OCI-LY1 (cell line): ENCODE measurements around the gene GPSM1.

Experiments used
- H2AFZ ChIP-seq: fragments of 200-600 bp; sonication (generic), shearing (Covaris generic); 2 replicates; pipeline ENCODE4 v1.6.0; 2014; ENCODE audit warnings: antibody characterized with exemption, mild to moderate bottlenecking, low read length
- H3F3A ChIP-seq: fragments of 200-600 bp; sonication (generic), shearing (Covaris generic); 2 replicates; pipeline ENCODE4 v1.6.0; 2014; ENCODE audit warnings: mild to moderate bottlenecking, antibody characterized with exemption, low read length, moderate library complexity; ENCODE audit not compliant: insufficient read depth
- H3K27ac ChIP-seq: fragments of 200-600 bp; sonication (generic); 2 replicates; pipeline ENCODE4 v1.5.1; 2014; ENCODE audit warnings: low read length, mixed run types, mild to moderate bottlenecking, low read depth; ENCODE audit not compliant: poor library complexity, severe bottlenecking
- H3K27me3 ChIP-seq: fragments of 200-600 bp; sonication (generic); 2 replicates; pipeline ENCODE4 v1.6.0; 2014; ENCODE audit warnings: antibody characterized with exemption, mild to moderate bottlenecking, low read length, moderate library complexity; ENCODE audit not compliant: insufficient read depth
- H3K36me3 ChIP-seq: fragments of 200-600 bp; sonication (generic); 2 replicates; pipeline ENCODE4 v1.6.1; 2014; ENCODE audit warnings: mild to moderate bottlenecking, antibody characterized with exemption, low read length, moderate library complexity, mixed read lengths; ENCODE audit not compliant: insufficient read depth
- H3K4me1 ChIP-seq: fragments of 200-600 bp; sonication (generic); 2 replicates; pipeline ENCODE4 v1.5.1; 2014; ENCODE audit warnings: mild to moderate bottlenecking, low read length, moderate library complexity; ENCODE audit not compliant: insufficient read depth, severe bottlenecking
- H3K4me2 ChIP-seq: fragments of 200-600 bp; sonication (generic), shearing (Covaris generic); 2 replicates; pipeline ENCODE4 v1.6.1; 2014; ENCODE audit warnings: low read length
- H3K4me3 ChIP-seq: fragments of 200-600 bp; sonication (generic); 2 replicates; pipeline ENCODE4 v1.5.1; 2014; ENCODE audit warnings: low read length, low read depth, mild to moderate bottlenecking, mixed read lengths; ENCODE audit not compliant: poor library complexity, severe bottlenecking
- H3K79me2 ChIP-seq: fragments of 200-600 bp; shearing (Covaris generic); 2 replicates; pipeline ENCODE4 v1.6.1; 2016; ENCODE audit warnings: mixed run types, low read length, mixed read lengths; ENCODE audit not compliant: insufficient read depth
- H3K9ac ChIP-seq: fragments of 200-600 bp; sonication (generic), shearing (Covaris generic); 2 replicates; pipeline ENCODE4 v1.6.1; 2014; ENCODE audit warnings: mild to moderate bottlenecking, low read length, mixed read lengths
- H3K9me2 ChIP-seq: fragments of 200-600 bp; sonication (generic), shearing (Covaris generic); 2 replicates; pipeline ENCODE4 v1.6.1; 2014; ENCODE audit warnings: low read depth, mild to moderate bottlenecking, low read length, mixed read lengths
- H3K9me3 ChIP-seq: fragments of 200-600 bp; shearing (Covaris generic); 2 replicates; pipeline ENCODE4 v1.6.1; 2014; ENCODE audit warnings: low read length, mixed read lengths
- H4K20me1 ChIP-seq: fragments of 200-600 bp; sonication (generic), shearing (Covaris generic); 2 replicates; pipeline ENCODE4 v1.6.0; 2016; ENCODE audit warnings: mild to moderate bottlenecking, low read length; ENCODE audit not compliant: insufficient read depth
- CTCF ChIP-seq: fragments of 200-600 bp; sonication (generic), shearing (Covaris generic); IDR thresholded peaks from 2 replicates; pipeline ENCODE4 v1.5.1; 2017; ENCODE audit warnings: mild to moderate bottlenecking, antibody characterized with exemption, low read length, moderate library complexity, mixed read lengths
- EZH2 ChIP-seq: fragments of 200-600 bp; sonication (generic), shearing (Covaris generic); IDR thresholded peaks from 2 replicates; pipeline ENCODE4 v1.8.0; 2017; ENCODE audit warnings: borderline replicate concordance, mixed run types, mild to moderate bottlenecking, antibody characterized with exemption, low read length, moderate library complexity, mixed read lengths

Gene GPSM1

GRCh38 chr9:136294437-136294836, 32.9 kb upstream of the GPSM1 start:
- no peak overlapping the region for H3K4me3 ChIP-seq
- no peaks in the 10 kb centered on the region for H3K4me1 ChIP-seq
- TF ChIP-seq EZH2 (no peak), CTCF (no peak)

GRCh38 chr9:136295055-136295454, 32.3 kb upstream of the GPSM1 start:
- no peaks in the 10 kb centered on the region for H3F3A ChIP-seq
- H3K79me2 ChIP-seq = no peaks in the 10 kb centered on the region
- no peak for TF ChIP-seq CTCF
- TF ChIP-seq EZH2 = no peak
- H3K9ac ChIP-seq = no peak overlapping the region
- no peak overlapping the region for H2AFZ ChIP-seq
- no peak overlapping the region for H3K27ac ChIP-seq
- H3K27me3 ChIP-seq = peaks cover 13% of the 10 kb centered on the region; the same call in 1 of the 2 replicates
- H3K4me1 ChIP-seq = no peaks in the 10 kb centered on the region
- H3K4me3 ChIP-seq = no peak overlapping the region
- no peaks in the 10 kb centered on the region for H3K9me3 ChIP-seq
- H3K9me2 ChIP-seq = no peaks in the 10 kb centered on the region
- no peaks in the 10 kb centered on the region for H3K36me3 ChIP-seq
- no peak overlapping the region for H3K4me2 ChIP-seq
- H4K20me1 ChIP-seq = no peaks in the 10 kb centered on the region

More at GRCh38 chr9:136294437-136294836, 32.9 kb upstream of the GPSM1 start:
- Histone ChIP-seq H2AFZ (no peak overlapping the region), H3K27ac (no peak overlapping the region), H3K79me2 (no peaks in the 10 kb centered on the region), H3F3A (no peaks in the 10 kb centered on the region), H3K4me2 (no peak overlapping the region), H3K27me3 (peaks cover 13% of the 10 kb centered on the region; the same call in 1 of the 2 replicates), H4K20me1 (no peaks in the 10 kb centered on the region), H3K9me3 (no peaks in the 10 kb centered on the region), H3K9ac (no peak overlapping the region), H3K36me3 (no peaks in the 10 kb centered on the region), H3K9me2 (no peaks in the 10 kb centered on the region)

- no peak overlapping the region for H2AFZ ChIP-seq
- H3K79me2 ChIP-seq = no peaks in the 10 kb centered on the region
- H3K4me2 ChIP-seq = no peak overlapping the region
- no peaks in the 10 kb centered on the region for H3K4me1 ChIP-seq
- H3K27me3 ChIP-seq = peaks cover 13% of the 10 kb centered on the region; the same call in 1 of the 2 replicates
- no peak overlapping the region for H3K4me3 ChIP-seq
- H3K9ac ChIP-seq = no peak overlapping the region
- H3F3A ChIP-seq = no peaks in the 10 kb centered on the region
- no peaks in the 10 kb centered on the region for H3K36me3 ChIP-seq
- no peaks in the 10 kb centered on the region for H4K20me1 ChIP-seq
- no peaks in the 10 kb centered on the region for H3K9me2 ChIP-seq
- no peak overlapping the region for H3K27ac ChIP-seq
- no peaks in the 10 kb centered on the region for H3K9me3 ChIP-seq
- no peak for TF ChIP-seq EZH2
- no peak for TF ChIP-seq CTCF
Observed at GRCh38 chr9:136295542-136296433, 31.6 kb upstream of the GPSM1 start.
